NCI-H526 treated with DMSO at 0.1 percent for 48 hours (cell line): ENCODE data around the gene ICAM1.
A peak's percentile ranks its signal among the peaks of the same experiment; 100 is the strongest.
"Not testable (repeated sequence)": the region's sequence is repeated elsewhere in the genome, so short reads cannot be mapped to it uniquely, and the experiment has no call there.

ENCODE experiments used
- DNase-seq: peaks from one replicate; lab custom pipeline; 2025; lab: John Stamatoyannopoulos, UW

ICAM1 gene

DNA sequence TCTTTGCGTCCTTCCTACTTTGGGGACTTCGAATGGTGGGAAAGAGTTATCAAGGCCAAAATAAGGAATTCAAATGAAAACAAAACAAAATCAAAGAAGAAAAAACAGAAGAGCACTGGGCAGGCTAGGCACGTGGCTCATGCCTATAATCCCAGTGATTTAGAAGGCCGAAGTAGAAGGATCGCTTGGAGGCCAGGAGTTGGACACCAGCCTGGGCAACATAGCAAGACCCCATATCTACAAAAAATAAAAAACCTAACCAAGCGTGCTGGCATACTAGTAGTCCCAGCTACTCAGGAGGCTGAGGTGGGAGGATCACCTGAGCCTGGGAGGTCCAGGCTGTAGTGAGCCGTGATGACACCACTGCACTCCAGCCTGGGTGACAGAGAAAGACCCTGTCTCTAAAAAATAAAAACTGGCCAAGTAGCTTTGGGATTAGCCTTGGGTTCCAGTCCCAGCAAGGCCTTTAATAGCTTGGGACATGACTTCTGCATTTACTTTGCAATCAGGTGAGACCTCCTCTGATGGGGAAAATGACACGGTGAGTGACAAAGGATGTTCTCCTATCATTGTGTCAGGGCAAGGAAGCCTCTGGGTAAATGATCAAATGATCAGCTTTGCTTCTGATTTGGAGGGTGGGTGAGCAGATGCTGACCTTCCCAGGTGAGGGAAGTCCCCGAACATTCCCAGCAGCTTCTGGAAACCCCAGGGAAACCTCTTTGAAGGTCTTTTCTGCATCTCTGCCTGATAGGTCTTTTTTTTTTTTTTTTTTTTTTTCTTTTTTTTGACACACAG lies 7.1 kb downstream of the ICAM1 start:
- no peak for DNase-seq

DNA sequence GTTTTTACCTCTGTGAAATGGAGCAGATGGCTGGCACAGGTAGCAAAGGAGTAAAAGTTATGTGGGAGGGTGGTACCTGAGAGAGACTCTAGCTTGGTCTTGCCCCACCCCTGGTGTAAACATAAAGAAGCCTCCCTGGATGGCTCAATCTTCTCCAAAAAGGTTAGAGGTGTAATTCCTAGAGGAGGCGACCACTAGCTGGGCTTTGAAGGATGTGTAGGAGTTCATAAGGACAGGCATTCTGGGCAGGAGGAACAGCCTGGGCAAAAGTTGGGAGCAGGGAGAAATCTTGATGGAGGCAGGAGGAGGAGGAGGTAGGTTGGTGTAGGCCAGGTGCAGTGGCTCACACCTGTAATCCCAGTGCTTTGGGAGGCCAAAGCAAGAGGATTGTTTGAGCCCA lies 8.0 kb downstream of the ICAM1 start:
- DNase-seq: no peak

GRCh38 chr19:10279737-10280442 lies 9.0 kb downstream of the ICAM1 start:
- no peak for DNase-seq

DNA sequence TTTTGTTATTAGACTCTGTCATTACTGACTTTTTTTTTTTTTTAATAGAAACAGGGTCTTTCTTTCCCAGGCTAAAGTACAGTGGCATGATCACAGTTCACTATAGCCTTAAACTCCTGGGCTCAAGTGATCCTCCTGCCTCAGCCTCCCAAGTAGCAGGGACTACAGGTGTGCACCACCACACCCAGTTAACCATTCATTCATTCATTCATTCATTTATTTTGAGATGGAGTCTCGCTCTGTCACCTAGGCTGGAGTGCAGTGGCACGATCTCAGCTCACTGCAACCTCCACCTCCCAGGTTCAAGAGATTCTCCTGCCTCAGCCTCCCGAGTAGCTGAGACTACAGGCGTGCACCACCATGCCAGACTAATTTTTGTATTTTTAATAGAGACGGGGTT lies 11.1 kb downstream of the ICAM1 start:
- not testable (repeated sequence) for DNase-seq

- no peak for DNase-seq
These were observed 12.6 kb downstream of the ICAM1 start for GRCh38 chr19:10283301-10284064.

DNA sequence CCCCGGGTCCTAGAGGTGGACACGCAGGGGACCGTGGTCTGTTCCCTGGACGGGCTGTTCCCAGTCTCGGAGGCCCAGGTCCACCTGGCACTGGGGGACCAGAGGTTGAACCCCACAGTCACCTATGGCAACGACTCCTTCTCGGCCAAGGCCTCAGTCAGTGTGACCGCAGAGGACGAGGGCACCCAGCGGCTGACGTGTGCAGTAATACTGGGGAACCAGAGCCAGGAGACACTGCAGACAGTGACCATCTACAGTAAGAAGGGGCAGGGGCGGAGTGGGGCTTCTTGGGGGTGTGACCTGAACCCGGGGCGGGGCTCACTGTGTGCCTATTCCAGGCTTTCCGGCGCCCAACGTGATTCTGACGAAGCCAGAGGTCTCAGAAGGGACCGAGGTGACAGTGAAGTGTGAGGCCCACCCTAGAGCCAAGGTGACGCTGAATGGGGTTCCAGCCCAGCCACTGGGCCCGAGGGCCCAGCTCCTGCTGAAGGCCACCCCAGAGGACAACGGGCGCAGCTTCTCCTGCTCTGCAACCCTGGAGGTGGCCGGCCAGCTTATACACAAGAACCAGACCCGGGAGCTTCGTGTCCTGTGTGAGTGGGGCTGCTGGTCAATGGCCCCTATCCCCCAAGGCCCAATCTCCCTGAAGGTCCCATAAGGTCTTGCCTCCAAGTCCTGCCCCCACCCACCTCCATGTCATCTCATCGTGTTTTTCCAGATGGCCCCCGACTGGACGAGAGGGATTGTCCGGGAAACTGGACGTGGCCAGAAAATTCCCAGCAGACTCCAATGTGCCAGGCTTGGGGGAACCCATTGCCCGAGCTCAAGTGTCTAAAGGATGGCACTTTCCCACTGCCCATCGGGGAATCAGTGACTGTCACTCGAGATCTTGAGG lies 13.4 kb downstream of the ICAM1 start:
- no peak for DNase-seq

DNA sequence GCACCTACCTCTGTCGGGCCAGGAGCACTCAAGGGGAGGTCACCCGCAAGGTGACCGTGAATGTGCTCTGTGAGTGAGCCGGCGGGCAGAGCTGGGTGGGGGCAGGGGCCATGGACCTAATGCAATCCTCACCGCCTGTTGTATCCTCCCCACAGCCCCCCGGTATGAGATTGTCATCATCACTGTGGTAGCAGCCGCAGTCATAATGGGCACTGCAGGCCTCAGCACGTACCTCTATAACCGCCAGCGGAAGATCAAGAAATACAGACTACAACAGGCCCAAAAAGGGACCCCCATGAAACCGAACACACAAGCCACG lies 14.0 kb downstream of the ICAM1 start:
- DNase-seq: no peak

- DNase-seq: no peak
These were observed 14.5 kb downstream of the ICAM1 start for GRCh38 chr19:10285393-10285792.

GRCh38 chr19:10286803-10287737 lies 16.1 kb downstream of the ICAM1 start, which contains the start of gene ICAM4:
Gene ICAM4, plus strand, starts transcription at chr19:10286955. Its CDS starts 58 bp downstream, at chr19:10287013.
- no peak for DNase-seq

GRCh38 chr19:10288662-10289166 lies 17.8 kb downstream of the ICAM1 start:
- DNase-seq: peak; percentile 14

DNA sequence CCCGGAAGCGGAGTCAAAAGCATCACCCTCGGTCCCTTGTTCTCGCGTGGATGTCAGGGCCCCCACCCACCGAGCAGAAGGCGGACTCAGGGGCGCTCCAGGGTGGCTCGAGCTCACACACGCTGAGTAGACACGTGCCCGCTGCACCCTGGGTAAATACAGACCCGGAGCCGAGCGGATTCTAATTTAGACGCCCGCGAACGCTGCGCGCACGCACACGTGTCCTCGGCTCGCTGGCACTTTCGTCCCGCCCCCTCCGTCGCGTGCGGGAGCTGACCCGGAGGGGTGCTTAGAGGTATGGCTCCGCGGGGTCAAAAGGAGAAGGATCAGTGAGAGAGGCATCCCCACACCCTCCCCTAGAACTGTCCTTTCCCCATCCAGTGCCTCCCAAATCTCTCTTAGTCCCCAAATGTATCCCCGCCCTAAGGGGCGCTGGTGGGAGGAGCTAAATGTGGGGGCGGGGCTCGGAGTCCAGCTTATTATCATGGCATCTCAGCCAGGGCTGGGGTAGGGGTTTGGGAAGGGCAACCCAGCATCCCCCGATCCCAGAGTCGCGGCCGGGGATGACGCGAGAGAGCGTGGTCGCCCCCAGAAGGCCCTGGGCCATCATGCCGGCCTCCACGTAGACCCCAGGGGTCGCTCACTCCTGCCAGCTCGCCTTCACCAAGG lies 18.4 kb downstream of the ICAM1 start:
- no peak for DNase-seq

- no peak for DNase-seq
These were observed 19.0 kb downstream of the ICAM1 start, which contains the start of gene ICAM5 for GRCh38 chr19:10289836-10290356. Gene ICAM5, plus strand, starts transcription at chr19:10289952. Its CDS starts 92 bp downstream, at chr19:10290044.

GRCh38 chr19:10290357-10290875 lies 19.5 kb downstream of the ICAM1 start:
- DNase-seq: no peak

DNA sequence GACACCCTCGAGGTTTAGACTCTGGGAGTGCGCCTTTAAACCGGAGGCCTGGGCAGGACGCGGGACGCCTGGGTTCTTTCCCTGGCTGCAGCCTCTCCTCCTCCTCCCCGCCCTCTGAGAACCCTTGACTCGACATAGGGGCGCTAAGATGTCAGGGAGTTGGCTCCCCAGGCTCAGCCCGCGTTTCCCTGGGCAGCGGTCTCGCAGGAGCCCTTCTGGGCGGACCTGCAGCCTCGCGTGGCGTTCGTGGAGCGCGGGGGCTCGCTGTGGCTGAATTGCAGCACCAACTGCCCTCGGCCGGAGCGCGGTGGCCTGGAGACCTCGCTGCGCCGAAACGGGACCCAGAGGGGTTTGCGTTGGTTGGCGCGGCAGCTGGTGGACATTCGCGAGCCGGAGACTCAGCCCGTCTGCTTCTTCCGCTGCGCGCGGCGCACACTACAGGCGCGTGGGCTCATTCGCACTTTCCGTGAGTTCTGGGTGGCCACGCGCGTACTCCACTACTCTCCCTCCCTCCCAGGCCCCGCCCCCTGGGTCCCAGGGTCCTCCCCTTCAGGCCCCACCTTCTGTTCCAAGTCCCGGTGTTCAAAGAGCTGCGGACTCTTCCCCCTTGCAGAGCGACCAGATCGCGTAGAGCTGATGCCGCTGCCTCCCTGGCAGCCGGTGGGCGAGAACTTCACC lies 20.1 kb downstream of the ICAM1 start:
- no peak for DNase-seq

DNA sequence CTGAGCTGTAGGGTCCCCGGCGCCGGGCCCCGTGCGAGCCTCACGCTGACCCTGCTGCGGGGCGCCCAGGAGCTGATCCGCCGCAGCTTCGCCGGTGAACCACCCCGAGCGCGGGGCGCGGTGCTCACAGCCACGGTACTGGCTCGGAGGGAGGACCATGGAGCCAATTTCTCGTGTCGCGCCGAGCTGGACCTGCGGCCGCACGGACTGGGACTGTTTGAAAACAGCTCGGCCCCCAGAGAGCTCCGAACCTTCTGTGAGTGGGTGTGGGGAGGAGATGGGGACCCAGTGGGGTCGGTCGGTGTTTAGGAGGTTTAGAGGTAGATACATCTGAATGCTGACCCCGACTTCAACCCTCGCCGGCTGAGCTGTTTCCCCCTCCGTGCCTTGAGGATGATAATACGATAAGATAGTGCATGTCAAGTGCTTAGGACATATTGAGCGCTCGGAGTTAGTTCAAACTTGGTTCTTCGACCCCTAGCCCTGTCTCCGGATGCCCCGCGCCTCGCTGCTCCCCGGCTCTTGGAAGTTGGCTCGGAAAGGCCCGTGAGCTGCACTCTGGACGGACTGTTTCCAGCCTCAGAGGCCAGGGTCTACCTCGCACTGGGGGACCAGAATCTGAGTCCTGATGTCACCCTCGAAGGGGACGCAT lies 20.8 kb downstream of the ICAM1 start:
- DNase-seq: no peak

- DNase-seq: peak; percentile 9
These were observed 21.4 kb downstream of the ICAM1 start for GRCh38 chr19:10292206-10292788.

DNA sequence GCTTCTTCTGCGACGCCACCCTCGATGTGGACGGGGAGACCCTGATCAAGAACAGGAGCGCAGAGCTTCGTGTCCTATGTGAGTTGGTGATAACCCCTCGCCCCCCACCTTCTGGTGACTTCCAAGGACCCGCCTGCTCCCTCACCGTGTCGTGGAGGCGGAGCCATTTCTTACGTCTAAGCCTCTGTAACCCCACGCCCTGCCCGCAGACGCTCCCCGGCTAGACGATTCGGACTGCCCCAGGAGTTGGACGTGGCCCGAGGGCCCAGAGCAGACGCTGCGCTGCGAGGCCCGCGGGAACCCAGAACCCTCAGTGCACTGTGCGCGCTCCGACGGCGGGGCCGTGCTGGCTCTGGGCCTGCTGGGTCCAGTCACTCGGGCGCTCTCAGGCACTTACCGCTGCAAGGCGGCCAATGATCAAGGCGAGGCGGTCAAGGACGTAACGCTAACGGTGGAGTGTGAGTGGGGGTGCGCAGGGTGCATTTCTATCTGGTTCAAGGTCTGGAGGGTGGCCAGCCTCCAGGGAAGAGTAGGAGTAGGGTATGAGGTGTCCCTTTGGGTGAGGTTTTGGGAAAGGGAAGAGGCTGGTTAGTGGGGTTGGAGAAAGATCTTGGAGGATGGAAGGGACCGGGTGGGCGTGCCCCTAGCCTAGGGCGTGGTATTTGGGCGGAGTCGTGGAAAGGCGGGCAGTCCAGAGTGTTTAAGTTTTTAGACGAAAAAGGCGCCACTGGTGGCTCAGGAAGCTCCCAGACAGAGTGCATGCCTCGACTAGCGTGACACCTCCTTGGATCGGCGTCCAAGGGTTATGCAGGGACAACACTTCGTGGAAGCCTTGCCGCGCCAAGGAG lies 22.1 kb downstream of the ICAM1 start:
- DNase-seq: no peak
